Measurements from ENCODE around the gene SLC15A1. TPM values are rescaled to one million over a fixed set of nuclear protein-coding genes. Genes with fewer than 3 reads are reported as not detected.

SLC15A1 gene
- total and polyA plus RNA-seq, 2 donors (not counting 1 experiment from before 2014, with no cell fraction given), result not detected

DNA sequence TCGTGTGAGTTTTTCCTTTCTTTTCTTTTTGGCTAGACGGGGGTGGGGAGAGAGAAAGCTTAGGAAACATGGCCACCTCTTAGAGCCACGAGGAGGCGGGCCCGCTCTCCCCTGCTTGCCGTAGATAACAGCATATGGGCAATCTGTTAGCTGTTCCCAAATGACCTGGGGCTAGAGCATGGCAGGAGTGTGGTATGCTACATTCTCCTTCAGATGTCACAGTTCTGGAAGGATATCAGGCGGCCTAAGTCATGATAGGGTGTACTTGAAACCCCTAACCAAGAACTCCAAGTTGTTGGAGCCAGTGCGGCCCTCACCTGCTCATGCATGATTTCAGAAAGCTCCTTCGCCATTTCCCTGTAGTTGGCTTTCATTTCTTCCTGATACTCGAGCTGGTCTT lies 44.3 kb upstream of the SLC15A1 start:
- H3K27me3 ChIP-seq (replicated peaks in 1 of 4; ENCODE audit: control extremely low read depth in 1 of 4, control insufficient read depth in 3 of 4, insufficient read depth in 4 of 4, low read length in 3 of 4), result no peaks in the 10 kb centered on the region
- ChIA-PET CTCF (no interaction called here), POLR2A (no interaction called here)
- Mint-ChIP-seq H3K27me3 (no peaks in the 10 kb centered on the region), H3K4me1 (no peaks in the 10 kb centered on the region), H3K27ac (no peak overlapping the region), H3K4me3 (no peak overlapping the region), H3K9me3 (ENCODE audit: insufficient read depth) (no peaks in the 10 kb centered on the region)
- no peak overlapping the region for H2AFZ ChIP-seq (ENCODE audit: insufficient read depth, low read depth, low read length, poor library complexity, severe bottlenecking)
- intact Hi-C loops (cut with micrococcal nuclease), result no loop called here
- H4K20me1 ChIP-seq (ENCODE audit: control insufficient read depth, insufficient read depth, low read length, poor library complexity, severe bottlenecking), result no peaks in the 10 kb centered on the region
- no peak overlapping the region for H3K27ac ChIP-seq (ENCODE audit: low read length in 2 of 2)
- DNase-seq (no peak), ATAC-seq (ENCODE audit: low read depth) (no peak)
- no peak overlapping the region for H3K9ac ChIP-seq (ENCODE audit: low read length)
- peaks cover 0 to 18% of the 10 kb centered on the region in 2 experiments for H3K36me3 ChIP-seq (replicated peaks in 1 of 2; ENCODE audit: control extremely low read depth in 1 of 2, control insufficient read depth in 1 of 2, extremely low read depth in 1 of 2, insufficient read depth in 2 of 2, low read length in 1 of 2)
- TF ChIP-seq, protein P1, sequence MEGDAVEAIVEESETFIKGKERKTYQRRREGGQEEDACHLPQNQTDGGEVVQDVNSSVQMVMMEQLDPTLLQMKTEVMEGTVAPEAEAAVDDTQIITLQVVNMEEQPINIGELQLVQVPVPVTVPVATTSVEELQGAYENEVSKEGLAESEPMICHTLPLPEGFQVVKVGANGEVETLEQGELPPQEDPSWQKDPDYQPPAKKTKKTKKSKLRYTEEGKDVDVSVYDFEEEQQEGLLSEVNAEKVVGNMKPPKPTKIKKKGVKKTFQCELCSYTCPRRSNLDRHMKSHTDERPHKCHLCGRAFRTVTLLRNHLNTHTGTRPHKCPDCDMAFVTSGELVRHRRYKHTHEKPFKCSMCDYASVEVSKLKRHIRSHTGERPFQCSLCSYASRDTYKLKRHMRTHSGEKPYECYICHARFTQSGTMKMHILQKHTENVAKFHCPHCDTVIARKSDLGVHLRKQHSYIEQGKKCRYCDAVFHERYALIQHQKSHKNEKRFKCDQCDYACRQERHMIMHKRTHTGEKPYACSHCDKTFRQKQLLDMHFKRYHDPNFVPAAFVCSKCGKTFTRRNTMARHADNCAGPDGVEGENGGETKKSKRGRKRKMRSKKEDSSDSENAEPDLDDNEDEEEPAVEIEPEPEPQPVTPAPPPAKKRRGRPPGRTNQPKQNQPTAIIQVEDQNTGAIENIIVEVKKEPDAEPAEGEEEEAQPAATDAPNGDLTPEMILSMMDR (IDR thresholded peaks at IDR 0.05), result no peak
- TF ChIP-seq EZH2 (IDR thresholded peaks at IDR 0.05; ENCODE audit: borderline replicate concordance, insufficient read depth, low read depth, low read length, poor library complexity, severe bottlenecking), result no peak
- 95% methylated on average over 9 of the region's 10 CpGs for WGBS (ENCODE audit: insufficient coverage)
- H3K4me2 ChIP-seq (replicated peaks; ENCODE audit: low read depth, low read length, poor library complexity, severe bottlenecking), result no peak overlapping the region
- H3K4me3 ChIP-seq (ENCODE audit: control extremely low read depth in 1 of 5, extremely low read depth in 1 of 5, insufficient read depth in 1 of 5, low read depth in 2 of 5, low read length in 4 of 5), result no peak overlapping the region
- no peaks in the 10 kb centered on the region for H3K4me1 ChIP-seq (ENCODE audit: control insufficient read depth in 2 of 2, insufficient read depth in 2 of 2, low read length in 2 of 2)
- no peaks in the 10 kb centered on the region for H3K9me3 ChIP-seq (ENCODE audit: control extremely low read depth in 1 of 3, control insufficient read depth in 2 of 3, insufficient read depth in 1 of 3, low read length in 2 of 3)
- H3K79me2 ChIP-seq (ENCODE audit: control insufficient read depth, insufficient read depth, low read length), result no peaks in the 10 kb centered on the region

DNA sequence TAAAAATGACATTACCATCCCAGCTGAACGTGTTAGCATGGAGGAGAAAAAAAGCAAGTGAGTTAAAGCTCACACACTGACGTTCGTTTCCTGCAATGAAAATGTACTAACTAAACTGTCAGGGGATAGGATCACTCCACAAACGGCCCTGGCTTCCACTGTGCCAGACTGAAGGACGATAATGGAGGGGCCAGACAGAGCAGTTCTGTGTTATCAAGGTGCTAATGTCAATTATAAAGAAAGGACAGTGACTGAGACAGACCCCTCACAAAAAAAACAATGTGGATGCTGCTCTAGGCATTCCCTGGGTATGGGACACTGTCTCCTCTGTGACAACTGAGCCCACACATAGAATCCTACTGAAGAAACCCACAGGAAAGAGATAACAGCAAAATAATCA lies 43.7 kb upstream of the SLC15A1 start:
- Histone ChIP-seq H2AFZ (ENCODE audit: insufficient read depth, low read depth, low read length, poor library complexity, severe bottlenecking) (no peak overlapping the region), H3K36me3 (replicated peaks in 1 of 2; ENCODE audit: control extremely low read depth in 1 of 2, control insufficient read depth in 1 of 2, extremely low read depth in 1 of 2, insufficient read depth in 2 of 2, low read length in 1 of 2) (peaks cover 0 to 18% of the 10 kb centered on the region in 2 experiments), H3K4me1 (ENCODE audit: control insufficient read depth in 2 of 2, insufficient read depth in 2 of 2, low read length in 2 of 2) (no peaks in the 10 kb centered on the region), H3K4me2 (replicated peaks; ENCODE audit: low read depth, low read length, poor library complexity, severe bottlenecking) (no peak overlapping the region), H3K9ac (ENCODE audit: low read length) (no peak overlapping the region), H3K27ac (ENCODE audit: low read length in 2 of 2) (no peak overlapping the region), H3K79me2 (ENCODE audit: control insufficient read depth, insufficient read depth, low read length) (no peaks in the 10 kb centered on the region), H3K27me3 (replicated peaks in 1 of 4; ENCODE audit: control extremely low read depth in 1 of 4, control insufficient read depth in 3 of 4, insufficient read depth in 4 of 4, low read length in 3 of 4) (no peaks in the 10 kb centered on the region), H3K9me3 (ENCODE audit: control extremely low read depth in 1 of 3, control insufficient read depth in 2 of 3, insufficient read depth in 1 of 3, low read length in 2 of 3) (no peaks in the 10 kb centered on the region), H3K4me3 (ENCODE audit: control extremely low read depth in 1 of 5, extremely low read depth in 1 of 5, insufficient read depth in 1 of 5, low read depth in 2 of 5, low read length in 4 of 5) (no peak overlapping the region), H4K20me1 (ENCODE audit: control insufficient read depth, insufficient read depth, low read length, poor library complexity, severe bottlenecking) (no peaks in the 10 kb centered on the region)
- intact Hi-C loops (cut with micrococcal nuclease), result no loop called here
- DNase-seq, result no peak
- Mint-ChIP-seq H3K27ac (no peak overlapping the region), H3K27me3 (no peaks in the 10 kb centered on the region), H3K9me3 (ENCODE audit: insufficient read depth) (no peaks in the 10 kb centered on the region), H3K4me1 (no peaks in the 10 kb centered on the region), H3K4me3 (no peak overlapping the region)
- TF ChIP-seq EZH2 (IDR thresholded peaks at IDR 0.05; ENCODE audit: borderline replicate concordance, insufficient read depth, low read depth, low read length, poor library complexity, severe bottlenecking), result no peak
- TF ChIP-seq, protein P1 (IDR thresholded peaks at IDR 0.05), result no peak
- WGBS (ENCODE audit: insufficient coverage), result 92% methylated on average over 5 of the region's 5 CpGs
- no peak for ATAC-seq (ENCODE audit: low read depth)
- ChIA-PET CTCF (no interaction called here), POLR2A (no interaction called here)

Data from B cell (primary cell).